HFF-Myc (cell line): ENCODE data around the gene SPDL1.

Experiments used
- DNase-seq: peaks from one replicate; pipeline ENCODE4 v3.0.0-alpha.2; 2011; ENCODE audit warnings: low read depth; ENCODE audit errors: extremely low read depth
- H3K4me3 ChIP-seq: replicated peaks from 2 replicates; pipeline ENCODE4 v1.5.1; 2011; ENCODE audit warnings: low read depth, mild to moderate bottlenecking, control low read depth, low read length
- CTCF ChIP-seq: IDR thresholded peaks from 2 replicates; pipeline ENCODE4 v1.5.1; 2012; ENCODE audit warnings: mild to moderate bottlenecking, low read depth, low read length, control low read depth; ENCODE audit errors: missing control alignments

The SPDL1 gene

GRCh38 chr5:169545762-169546161 lies 37.8 kb upstream of the SPDL1 start:
- TF ChIP-seq CTCF: no peak
- no peak for DNase-seq
- no peak overlapping the region for H3K4me3 ChIP-seq

- no peak for DNase-seq
- H3K4me3 ChIP-seq: no peak overlapping the region
- no peak for TF ChIP-seq CTCF
These were observed 37.2 kb upstream of the SPDL1 start for GRCh38 chr5:169546346-169546745.

GRCh38 chr5:169547508-169547907 lies 36.1 kb upstream of the SPDL1 start:
- no peak for TF ChIP-seq CTCF
- H3K4me3 ChIP-seq: no peak overlapping the region
- no peak for DNase-seq

GRCh38 chr5:169548315-169548714 lies 35.3 kb upstream of the SPDL1 start:
- TF ChIP-seq CTCF: peak; percentile 18
- no peak overlapping the region for H3K4me3 ChIP-seq
- DNase-seq: peak; percentile 10

- no peak for DNase-seq
- TF ChIP-seq CTCF: no peak
- H3K4me3 ChIP-seq: no peak overlapping the region
These were observed 34.0 kb upstream of the SPDL1 start for GRCh38 chr5:169549453-169550100.

- DNase-seq: no peak
- TF ChIP-seq CTCF: no peak
- no peak overlapping the region for H3K4me3 ChIP-seq
These were observed 33.3 kb upstream of the SPDL1 start for GRCh38 chr5:169550227-169550626.

- no peak for TF ChIP-seq CTCF
- H3K4me3 ChIP-seq: no peak overlapping the region
- no peak for DNase-seq
These were observed 32.4 kb upstream of the SPDL1 start for GRCh38 chr5:169551146-169551545.
